Retinal pigment epithelial cell (primary cell): ENCODE results near the gene ELOVL2.

ENCODE experiments used
- DNase-seq: peaks from one replicate; pipeline ENCODE4 v3.0.0-alpha.2; 2010; ENCODE audit warnings: low read depth
- H3K4me3 ChIP-seq: 2 replicates; pipeline ENCODE4 v1.5.1; 2011; ENCODE audit warnings: mild to moderate bottlenecking, low read length, control low read depth, moderate library complexity
- CTCF ChIP-seq: conservative IDR thresholded peaks from 2 replicates; pipeline ENCODE4 v1.5.1; 2011; ENCODE audit warnings: low read depth, low read length, control low read depth, inconsistent platforms

The ELOVL2 gene

GRCh38 chr6:11043378-11043960 lies 636 bp downstream of the ELOVL2 start:
- no peak for DNase-seq
- H3K4me3 ChIP-seq = peak overlapping the region; percentile 57
- TF ChIP-seq CTCF = no peak

GRCh38 chr6:11042750-11043377 lies 1.2 kb downstream of the ELOVL2 start:
- no peak for TF ChIP-seq CTCF
- H3K4me3 ChIP-seq = peak overlapping the region; percentile 57
- DNase-seq = no peak

- no peak for DNase-seq
- no peak for TF ChIP-seq CTCF
Observed at GRCh38 chr6:11042025-11042749, 1.9 kb downstream of the ELOVL2 start.

GRCh38 chr6:11040134-11040533 lies 4.0 kb downstream of the ELOVL2 start:
- no peak for TF ChIP-seq CTCF
- no peak for DNase-seq
- H3K4me3 ChIP-seq = no peak overlapping the region

More at GRCh38 chr6:11042025-11042749, 1.9 kb downstream of the ELOVL2 start:
- no peak overlapping the region for H3K4me3 ChIP-seq

GRCh38 chr6:11039040-11039439 lies 5.1 kb downstream of the ELOVL2 start:
- no peak overlapping the region for H3K4me3 ChIP-seq
- no peak for DNase-seq
- no peak for TF ChIP-seq CTCF

GRCh38 chr6:11036977-11037430 lies 7.1 kb downstream of the ELOVL2 start:
- H3K4me3 ChIP-seq = no peak overlapping the region
- TF ChIP-seq CTCF = no peak
- DNase-seq = no peak
